ENCODE measurements around the gene RAB8B. TPM values are rescaled to one million over a fixed set of nuclear protein-coding genes. Genes with fewer than 3 reads are reported as not detected.

The RAB8B gene
- total RNA-seq, 1 experiment from 2014 or later: 14.2 TPM

- Histone ChIP-seq H3K79me2 (ENCODE audit: low read length) (no peaks in the 10 kb centered on the region), H4K20me1 (ENCODE audit: insufficient read depth, low read depth, low read length) (0 out of 2 replicates have a peak, but pooled peaks cover 7% of the 10 kb centered on the region), H3K9me2 (replicated peaks; ENCODE audit: insufficient read depth, low read length) (no peaks in the 10 kb centered on the region), H3K27ac (ENCODE audit: low read length) (no peak overlapping the region), H3K4me1 (ENCODE audit: low read length) (no peaks in the 10 kb centered on the region), H2AFZ (ENCODE audit: low read length) (no peak overlapping the region), H3K36me3 (ENCODE audit: insufficient read depth, low read length) (no peaks in the 10 kb centered on the region), H3K9me3 (ENCODE audit: low read length) (no peaks in the 10 kb centered on the region), H3K27me3 (ENCODE audit: low read length) (no peaks in the 10 kb centered on the region), H3K9ac (ENCODE audit: low read length) (no peak overlapping the region), H3K4me2 (ENCODE audit: low read depth, low read length, poor library complexity, severe bottlenecking) (no peak overlapping the region), H3K4me3 (ENCODE audit: low read length) (no peak overlapping the region)
- no peak for DNase-seq
Measured at GRCh38 chr15:63221346-63221745, 31.9 kb downstream of the RAB8B start.

DNA sequence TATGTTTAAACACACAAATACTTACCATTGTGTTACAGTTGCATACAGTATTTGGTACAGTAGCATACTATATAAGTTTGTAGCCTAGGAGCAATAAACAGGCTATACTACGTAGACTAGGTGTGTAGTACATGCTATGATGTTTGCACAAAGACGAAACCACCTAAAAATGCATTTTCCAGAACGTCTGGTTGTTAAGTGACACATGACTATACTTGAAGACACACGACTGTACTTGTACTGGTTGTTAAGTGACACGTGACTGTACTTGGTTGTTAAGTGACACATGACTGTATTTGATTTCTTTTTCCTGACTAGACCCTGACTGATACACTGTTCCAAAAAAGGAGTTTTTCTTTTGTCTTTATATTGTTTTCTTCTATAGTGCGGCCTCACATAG lies 34.1 kb downstream of the RAB8B start:
- Histone ChIP-seq H3K27me3 (ENCODE audit: low read length) (no peaks in the 10 kb centered on the region), H3K4me1 (ENCODE audit: low read length) (no peaks in the 10 kb centered on the region), H3K4me2 (ENCODE audit: low read depth, low read length, poor library complexity, severe bottlenecking) (no peak overlapping the region), H4K20me1 (ENCODE audit: insufficient read depth, low read depth, low read length) (peaks cover 7% of the 10 kb centered on the region; the same call in 1 of the 2 replicates), H2AFZ (ENCODE audit: low read length) (no peak overlapping the region), H3K79me2 (ENCODE audit: low read length) (no peaks in the 10 kb centered on the region), H3K9me2 (replicated peaks; ENCODE audit: insufficient read depth, low read length) (no peaks in the 10 kb centered on the region), H3K4me3 (ENCODE audit: low read length) (no peak overlapping the region), H3K9me3 (ENCODE audit: low read length) (no peaks in the 10 kb centered on the region), H3K36me3 (ENCODE audit: insufficient read depth, low read length) (no peaks in the 10 kb centered on the region), H3K27ac (ENCODE audit: low read length) (no peak overlapping the region), H3K9ac (ENCODE audit: low read length) (no peak overlapping the region)
- no peak for DNase-seq

GRCh38 chr15:63225381-63225780 lies 36.0 kb downstream of the RAB8B start:
- H3K27me3 ChIP-seq (ENCODE audit: low read length): no peaks in the 10 kb centered on the region
- no peak overlapping the region for H2AFZ ChIP-seq (ENCODE audit: low read length)
- no peaks in the 10 kb centered on the region for H3K9me3 ChIP-seq (ENCODE audit: low read length)
- no peak overlapping the region for H3K4me3 ChIP-seq (ENCODE audit: low read length)
- no peak overlapping the region for H3K27ac ChIP-seq (ENCODE audit: low read length)
- no peak overlapping the region for H3K4me2 ChIP-seq (ENCODE audit: low read depth, low read length, poor library complexity, severe bottlenecking)
- H3K4me1 ChIP-seq (ENCODE audit: low read length): no peaks in the 10 kb centered on the region
- H3K9ac ChIP-seq (ENCODE audit: low read length): no peak overlapping the region
- no peaks in the 10 kb centered on the region for H3K79me2 ChIP-seq (ENCODE audit: low read length)
- no peaks in the 10 kb centered on the region; the same call in 1 of the 2 replicates for H4K20me1 ChIP-seq (ENCODE audit: insufficient read depth, low read depth, low read length)
- DNase-seq: no peak
- no peaks in the 10 kb centered on the region for H3K36me3 ChIP-seq (ENCODE audit: insufficient read depth, low read length)
- no peaks in the 10 kb centered on the region for H3K9me2 ChIP-seq (replicated peaks; ENCODE audit: insufficient read depth, low read length)

DNA sequence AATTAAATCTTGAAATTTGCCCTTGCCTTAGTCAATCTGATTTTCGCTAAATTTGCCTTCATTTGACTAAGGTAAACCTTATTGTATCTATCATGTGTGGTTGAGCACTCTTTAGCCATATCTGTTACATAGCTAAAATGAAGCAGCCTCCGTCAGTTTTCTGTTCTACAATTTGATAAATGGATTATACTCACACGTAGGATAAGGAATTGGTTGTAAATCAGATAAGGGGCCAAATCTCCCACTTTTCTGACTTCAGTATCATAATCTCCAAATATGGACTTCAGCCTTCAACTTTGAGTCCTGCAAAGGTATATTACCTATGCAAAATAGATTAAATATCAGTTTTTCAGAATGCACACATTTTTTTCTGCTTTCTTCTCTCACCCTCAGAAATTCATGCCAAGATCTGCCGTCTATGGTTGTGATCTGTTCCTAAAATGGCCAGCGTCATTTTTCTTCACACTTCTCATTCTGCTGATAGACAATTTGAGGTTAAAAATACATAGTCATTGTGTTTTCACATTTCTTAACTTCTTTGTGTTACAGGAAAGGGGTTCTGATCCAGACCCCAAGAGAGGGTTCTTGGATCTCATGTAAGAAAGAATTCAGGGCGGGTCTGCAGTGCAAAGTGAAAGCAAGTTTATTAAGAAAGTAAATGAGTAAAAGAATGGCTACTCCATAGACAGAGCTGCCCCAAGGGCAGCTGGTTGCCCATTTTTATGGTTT lies 36.9 kb downstream of the RAB8B start:
- no peak for DNase-seq
- Histone ChIP-seq H3K4me1 (ENCODE audit: low read length) (no peaks in the 10 kb centered on the region), H3K4me2 (ENCODE audit: low read depth, low read length, poor library complexity, severe bottlenecking) (no peak overlapping the region), H3K27me3 (ENCODE audit: low read length) (no peaks in the 10 kb centered on the region), H4K20me1 (ENCODE audit: insufficient read depth, low read depth, low read length) (no peaks in the 10 kb centered on the region; the same call in 1 of the 2 replicates), H3K9me3 (ENCODE audit: low read length) (no peaks in the 10 kb centered on the region), H2AFZ (ENCODE audit: low read length) (no peak overlapping the region), H3K4me3 (ENCODE audit: low read length) (no peak overlapping the region), H3K9ac (ENCODE audit: low read length) (no peak overlapping the region), H3K9me2 (replicated peaks; ENCODE audit: insufficient read depth, low read length) (no peaks in the 10 kb centered on the region), H3K27ac (ENCODE audit: low read length) (no peak overlapping the region), H3K79me2 (ENCODE audit: low read length) (no peaks in the 10 kb centered on the region), H3K36me3 (ENCODE audit: insufficient read depth, low read length) (no peaks in the 10 kb centered on the region)

DNA sequence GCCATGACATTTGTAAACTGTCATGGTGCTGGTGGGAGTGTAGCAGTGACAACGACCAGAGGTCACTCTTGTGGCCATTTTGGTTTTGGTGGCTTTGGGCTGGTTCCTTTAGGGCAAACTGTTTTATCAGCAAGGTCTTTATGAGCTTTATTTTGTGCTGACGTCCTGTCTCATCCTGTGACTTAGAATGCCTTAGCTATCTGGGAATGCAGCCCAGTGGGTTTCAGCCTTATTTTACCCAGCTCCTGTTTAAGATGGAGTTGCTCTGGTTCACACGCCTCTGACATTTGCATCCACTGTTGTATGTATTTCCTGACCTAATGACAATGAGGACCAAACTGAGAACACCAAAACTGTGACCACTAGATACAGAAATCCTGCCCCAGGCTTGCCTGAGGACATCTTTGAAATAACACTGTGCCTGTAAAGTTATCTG lies 37.6 kb downstream of the RAB8B start:
- no peaks in the 10 kb centered on the region for H3K36me3 ChIP-seq (ENCODE audit: insufficient read depth, low read length)
- no peak overlapping the region for H3K4me3 ChIP-seq (ENCODE audit: low read length)
- no peaks in the 10 kb centered on the region for H3K9me3 ChIP-seq (ENCODE audit: low read length)
- no peaks in the 10 kb centered on the region for H3K9me2 ChIP-seq (replicated peaks; ENCODE audit: insufficient read depth, low read length)
- no peak for DNase-seq
- no peaks in the 10 kb centered on the region; the same call in 1 of the 2 replicates for H4K20me1 ChIP-seq (ENCODE audit: insufficient read depth, low read depth, low read length)
- H3K9ac ChIP-seq (ENCODE audit: low read length): no peak overlapping the region
- no peaks in the 10 kb centered on the region for H3K27me3 ChIP-seq (ENCODE audit: low read length)
- H3K4me2 ChIP-seq (ENCODE audit: low read depth, low read length, poor library complexity, severe bottlenecking): no peak overlapping the region
- no peaks in the 10 kb centered on the region for H3K79me2 ChIP-seq (ENCODE audit: low read length)
- no peak overlapping the region for H3K27ac ChIP-seq (ENCODE audit: low read length)
- H2AFZ ChIP-seq (ENCODE audit: low read length): no peak overlapping the region
- H3K4me1 ChIP-seq (ENCODE audit: low read length): no peaks in the 10 kb centered on the region

DNA sequence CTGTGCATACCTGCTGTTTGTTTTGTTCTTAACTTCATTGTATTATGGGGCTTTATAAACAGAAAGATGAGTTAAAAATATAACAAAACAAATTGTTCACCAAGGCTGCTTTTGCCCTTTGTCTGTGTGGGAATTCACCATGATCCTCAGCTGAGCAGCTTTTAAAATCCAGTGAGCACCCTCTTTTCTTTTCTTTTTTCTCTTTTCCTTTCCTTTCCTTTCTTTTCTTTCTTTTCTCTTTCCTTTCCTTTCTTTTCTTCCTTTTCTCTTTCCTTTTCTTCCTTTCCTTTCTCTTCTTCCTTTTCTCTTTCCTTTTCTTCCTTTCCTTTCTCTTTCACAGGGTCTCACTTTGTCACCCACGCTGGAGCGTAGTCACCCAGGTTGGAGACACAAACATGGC lies 38.3 kb downstream of the RAB8B start:
- Histone ChIP-seq H4K20me1 (ENCODE audit: insufficient read depth, low read depth, low read length) (no peaks in the 10 kb centered on the region; the same call in 1 of the 2 replicates), H3K27ac (ENCODE audit: low read length) (no peak overlapping the region), H3K9me2 (replicated peaks; ENCODE audit: insufficient read depth, low read length) (no peaks in the 10 kb centered on the region), H3K4me1 (ENCODE audit: low read length) (no peaks in the 10 kb centered on the region), H2AFZ (ENCODE audit: low read length) (no peak overlapping the region), H3K9me3 (ENCODE audit: low read length) (no peaks in the 10 kb centered on the region), H3K4me2 (ENCODE audit: low read depth, low read length, poor library complexity, severe bottlenecking) (no peak overlapping the region), H3K79me2 (ENCODE audit: low read length) (no peaks in the 10 kb centered on the region), H3K4me3 (ENCODE audit: low read length) (no peak overlapping the region), H3K36me3 (ENCODE audit: insufficient read depth, low read length) (no peaks in the 10 kb centered on the region), H3K9ac (ENCODE audit: low read length) (no peak overlapping the region), H3K27me3 (ENCODE audit: low read length) (no peaks in the 10 kb centered on the region)
- DNase-seq: no peak

GRCh38 chr15:63231206-63231605 lies 41.8 kb downstream of the RAB8B start:
- peaks cover 6% of the 10 kb centered on the region for H3K4me1 ChIP-seq (ENCODE audit: low read length)
- no peaks in the 10 kb centered on the region for H3K36me3 ChIP-seq (ENCODE audit: insufficient read depth, low read length)
- no peaks in the 10 kb centered on the region for H3K9me3 ChIP-seq (ENCODE audit: low read length)
- H3K9me2 ChIP-seq (replicated peaks; ENCODE audit: insufficient read depth, low read length): no peaks in the 10 kb centered on the region
- no peak for DNase-seq
- H4K20me1 ChIP-seq (ENCODE audit: insufficient read depth, low read depth, low read length): peaks cover 6% of the 10 kb centered on the region; the same call in 1 of the 2 replicates
- H3K79me2 ChIP-seq (ENCODE audit: low read length): no peaks in the 10 kb centered on the region
- H3K4me3 ChIP-seq (ENCODE audit: low read length): no peak overlapping the region
- H3K27ac ChIP-seq (ENCODE audit: low read length): no peak overlapping the region
- H3K27me3 ChIP-seq (ENCODE audit: low read length): no peaks in the 10 kb centered on the region
- H2AFZ ChIP-seq (ENCODE audit: low read length): no peak overlapping the region
- no peak overlapping the region for H3K9ac ChIP-seq (ENCODE audit: low read length)
- H3K4me2 ChIP-seq (ENCODE audit: low read depth, low read length, poor library complexity, severe bottlenecking): no peak overlapping the region

GRCh38 chr15:63231706-63232105 lies 42.3 kb downstream of the RAB8B start:
- no peak overlapping the region for H3K9ac ChIP-seq (ENCODE audit: low read length)
- no peak for DNase-seq
- no peaks in the 10 kb centered on the region for H3K9me3 ChIP-seq (ENCODE audit: low read length)
- H3K36me3 ChIP-seq (ENCODE audit: insufficient read depth, low read length): no peaks in the 10 kb centered on the region
- H3K4me3 ChIP-seq (ENCODE audit: low read length): no peak overlapping the region
- no peaks in the 10 kb centered on the region for H3K9me2 ChIP-seq (replicated peaks; ENCODE audit: insufficient read depth, low read length)
- no peaks in the 10 kb centered on the region for H3K79me2 ChIP-seq (ENCODE audit: low read length)
- H2AFZ ChIP-seq (ENCODE audit: low read length): no peak overlapping the region
- H3K27me3 ChIP-seq (ENCODE audit: low read length): no peaks in the 10 kb centered on the region
- no peak overlapping the region for H3K27ac ChIP-seq (ENCODE audit: low read length)
- H3K4me1 ChIP-seq (ENCODE audit: low read length): peaks cover 6% of the 10 kb centered on the region
- no peak overlapping the region for H3K4me2 ChIP-seq (ENCODE audit: low read depth, low read length, poor library complexity, severe bottlenecking)
- peaks cover 6% of the 10 kb centered on the region; the same call in 1 of the 2 replicates for H4K20me1 ChIP-seq (ENCODE audit: insufficient read depth, low read depth, low read length)

Data from Karpas-422 (cell line).